Activated CD4-positive, alpha-beta memory T cell treated with anti-CD3 and anti-CD28 coated beads for 36 hours (primary cell): ENCODE measurements around the gene PTPN5. TPM values are rescaled to one million over a fixed set of nuclear protein-coding genes. Genes with fewer than 3 reads are reported as not detected.
"Not testable (repeated sequence)": the region's sequence is repeated elsewhere in the genome, so short reads cannot be mapped to it uniquely, and the experiment has no call there.

ENCODE experiments used
- CTCF ChIA-PET: fragments of 350-600 bp; sonication (Branson Sonifier 250); formaldehyde crosslinking; loops from one replicate; lab custom pipeline; 2021; ENCODE audit warnings: antibody characterized with exemption, inconsistent platforms; lab: Charles Lee
- POLR2A ChIA-PET: fragments of 350-600 bp; sonication (Branson Sonifier 250); formaldehyde crosslinking; loops from one replicate; lab custom pipeline; 2021; ENCODE audit warnings: antibody characterized with exemption; lab: Charles Lee
- DNase-seq: peaks from one replicate; pipeline ENCODE4 v3.0.0-alpha.2; 2020
- H3K27ac Mint-ChIP-seq: one replicate; pipeline ENCODE4 v1.8.0; 2021; ENCODE audit warnings: mixed read lengths
- H3K27me3 Mint-ChIP-seq: one replicate; pipeline ENCODE4 v1.8.0; 2021; ENCODE audit warnings: mixed read lengths
- H3K36me3 Mint-ChIP-seq: one replicate; pipeline ENCODE4 v1.8.0; 2021; ENCODE audit warnings: mixed read lengths
- H3K4me1 Mint-ChIP-seq: one replicate; pipeline ENCODE4 v1.8.0; 2021; ENCODE audit warnings: low read depth, mixed read lengths
- H3K4me3 Mint-ChIP-seq: one replicate; pipeline ENCODE4 v1.8.0; 2021; ENCODE audit warnings: mild to moderate bottlenecking, mixed read lengths
- H3K9me3 Mint-ChIP-seq: one replicate; pipeline ENCODE4 v1.8.0; 2021; ENCODE audit warnings: mixed read lengths
- intact Hi-C: fragments of 100-400 bp; cut with micrococcal nuclease; formaldehyde crosslinking; loops from one replicate; pipeline ENCODE4 v1.15.1; 2023
- total RNA-seq, 2 experiments: library from RNA; stranded (reverse); gene quantifications; one replicate each; pipeline ENCODE4 v1.2.3, GENCODE V29; 2021

Gene PTPN5
- not detected for total RNA-seq

DNA sequence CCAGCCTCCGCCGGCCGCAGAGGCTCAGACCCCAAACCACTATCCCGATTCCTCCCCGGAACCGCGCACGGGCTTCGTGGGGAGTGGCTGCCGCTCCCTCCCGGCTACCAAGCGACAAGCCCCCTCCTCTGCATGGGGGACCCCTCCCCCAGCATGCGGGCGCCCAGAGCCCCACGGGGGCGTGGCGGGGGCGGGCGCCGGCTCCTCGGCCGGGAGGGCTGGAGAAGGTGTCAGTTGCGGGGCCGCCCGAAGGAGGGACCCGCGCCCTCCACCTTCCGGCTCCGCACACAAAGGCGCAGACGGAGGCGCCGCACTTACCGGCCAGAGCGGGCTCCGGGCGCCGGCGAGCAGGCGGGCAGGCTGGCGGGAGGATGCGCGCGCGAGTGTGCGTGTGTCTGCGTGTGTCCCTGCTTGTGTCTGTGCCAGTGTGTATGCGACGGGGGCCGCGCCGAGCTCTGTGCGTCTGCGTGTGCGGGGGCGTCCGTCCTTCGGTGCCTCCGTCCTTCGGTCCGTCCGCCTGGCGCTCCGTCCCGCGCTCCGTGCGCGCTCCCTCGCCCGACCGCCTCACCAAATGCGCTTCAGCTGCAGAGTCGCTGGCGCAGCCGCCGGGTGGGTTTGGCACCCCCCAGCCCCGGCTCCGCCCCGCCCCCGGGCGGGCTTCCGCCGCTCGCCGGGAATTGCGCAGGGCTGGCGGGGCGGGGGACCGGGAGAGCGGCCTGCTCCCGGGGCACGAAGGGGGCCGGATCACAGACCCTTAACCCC is at the start of gene PTPN5:
Gene PTPN5 (minus strand): TSS at position 592 of the 762 bp plus-strand sequence. CDS start 19,840 bp downstream, outside the sequence.
- H3K36me3 Mint-ChIP-seq, result no peaks in the 10 kb centered on the region
- H3K4me1 Mint-ChIP-seq, result peaks cover 3% of the 10 kb centered on the region
- CTCF ChIA-PET, result interaction anchor here (0.6 to 0.7 kb wide), 2 partner anchors 14 to 70 kb away, joined by 3 read pairs; no protein-coding TSS in a partner anchor
- no peak for DNase-seq
- POLR2A ChIA-PET, result no interaction called here
- H3K9me3 Mint-ChIP-seq, result no peaks in the 10 kb centered on the region
- H3K4me3 Mint-ChIP-seq, result no peak within 1 kb of the TSS
- no peak within 1 kb of the TSS for H3K27ac Mint-ChIP-seq
- H3K27me3 Mint-ChIP-seq, result peaks cover 39% of the 10 kb centered on the region
- intact Hi-C loops, result no loop called here

DNA sequence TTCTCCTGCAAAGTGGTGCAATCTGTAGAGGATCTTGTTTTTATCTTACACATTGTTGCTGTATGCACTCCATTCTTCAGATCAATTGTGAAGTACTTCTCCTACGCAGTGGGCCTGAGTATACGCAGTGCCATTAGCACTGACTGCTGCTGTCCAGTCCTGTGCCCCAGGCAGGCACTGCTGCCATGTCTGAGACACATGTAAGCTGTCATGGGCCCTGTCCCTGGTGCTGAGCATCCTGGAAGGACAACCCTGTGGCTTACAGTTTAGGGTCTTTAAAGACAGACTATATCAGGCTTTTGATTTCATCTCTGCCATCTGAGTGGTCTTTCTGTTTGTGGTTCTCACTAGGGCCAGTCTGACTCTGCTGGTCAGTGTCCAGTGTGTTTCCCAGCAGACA is 44.8 kb upstream of the PTPN5 start:
- H3K9me3 Mint-ChIP-seq, result peaks cover 19% of the 10 kb centered on the region
- no peaks in the 10 kb centered on the region for H3K4me1 Mint-ChIP-seq
- H3K27me3 Mint-ChIP-seq, result peaks cover 30% of the 10 kb centered on the region
- CTCF ChIA-PET, result no interaction called here
- no peak overlapping the region for H3K27ac Mint-ChIP-seq
- H3K4me3 Mint-ChIP-seq, result no peak overlapping the region
- no peak for DNase-seq
- peaks cover 4% of the 10 kb centered on the region for H3K36me3 Mint-ChIP-seq
- POLR2A ChIA-PET, result no interaction called here
- intact Hi-C loops, result no loop called here

DNA sequence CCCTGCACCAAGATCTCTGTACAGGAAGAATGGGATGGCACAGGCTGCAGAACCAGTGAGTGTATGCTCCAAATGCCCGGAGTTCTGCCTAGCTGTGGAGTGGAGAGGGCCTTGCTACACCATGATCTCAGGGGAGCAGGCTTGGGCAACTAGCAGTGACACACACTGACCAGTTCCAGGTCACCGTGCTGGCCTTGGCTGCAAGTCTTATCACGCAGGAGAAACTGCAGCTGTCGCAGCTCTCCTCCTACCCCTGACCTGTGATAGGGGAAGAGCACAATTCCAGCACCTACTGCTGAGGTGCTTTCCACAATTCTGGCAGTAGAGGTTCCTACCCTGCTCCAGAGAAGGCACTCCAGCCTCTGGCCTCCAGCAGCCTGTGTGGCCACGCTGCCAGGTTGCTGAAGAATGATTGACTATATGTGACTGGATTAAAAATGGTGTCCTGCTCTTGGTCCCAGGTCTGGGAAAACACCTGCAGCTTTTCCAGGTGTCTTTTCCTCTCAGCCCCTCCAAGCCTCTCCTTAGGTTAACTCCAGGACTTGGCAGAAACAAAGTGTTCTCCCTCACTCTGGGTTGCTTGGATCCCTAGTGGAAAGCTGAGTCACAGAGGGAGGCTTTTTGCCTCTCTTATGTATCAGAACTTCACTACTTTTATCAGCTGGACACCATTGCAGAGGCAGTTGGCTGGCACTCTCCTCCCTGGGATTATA is 43.3 kb upstream of the PTPN5 start:
- ChIA-PET CTCF (no interaction called here), POLR2A (no interaction called here)
- H3K36me3 Mint-ChIP-seq, result peaks cover 6% of the 10 kb centered on the region
- H3K27me3 Mint-ChIP-seq, result peaks cover 30% of the 10 kb centered on the region
- no peak overlapping the region for H3K27ac Mint-ChIP-seq
- H3K9me3 Mint-ChIP-seq, result peaks cover 17% of the 10 kb centered on the region
- H3K4me3 Mint-ChIP-seq, result no peak overlapping the region
- H3K4me1 Mint-ChIP-seq, result no peaks in the 10 kb centered on the region
- no peak for DNase-seq
- intact Hi-C loops, result no loop called here

DNA sequence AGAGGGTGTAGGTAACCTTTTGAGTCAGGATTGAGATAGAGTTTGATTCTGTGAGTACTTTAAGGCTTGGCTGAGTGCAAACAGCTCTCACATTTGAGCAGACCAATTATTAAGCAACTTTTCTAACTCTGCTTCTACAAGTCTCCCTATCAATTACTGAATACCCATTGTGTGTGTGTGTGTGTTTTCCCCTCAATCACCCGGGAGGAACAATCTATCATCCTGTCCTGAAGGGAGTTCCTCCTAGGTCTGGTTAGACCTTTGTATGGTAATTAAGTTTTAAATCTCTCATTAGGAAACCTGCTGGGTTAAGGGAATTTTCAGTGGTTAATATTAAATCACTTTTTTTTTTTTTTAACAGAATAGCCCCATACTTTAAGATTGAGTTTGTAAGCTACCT is 28.6 kb upstream of the PTPN5 start:
- intact Hi-C loops, DNase-seq: not testable (repeated sequence)

GRCh38 chr11:18804199-18804999 is 12.8 kb upstream of the PTPN5 start:
- ChIA-PET CTCF (interaction anchor here (1.5 to 5.7 kb wide), 2 partner anchors 26 to 30 kb away, joined by 7 to 39 read pairs; no protein-coding TSS in a partner anchor), POLR2A (no interaction called here)
- no peak for DNase-seq

More for the DNA sequence above, 28.6 kb upstream of the PTPN5 start:
- H3K27me3 Mint-ChIP-seq, H3K9me3 Mint-ChIP-seq, POLR2A ChIA-PET, H3K27ac Mint-ChIP-seq, H3K4me1 Mint-ChIP-seq, CTCF ChIA-PET, H3K4me3 Mint-ChIP-seq, H3K36me3 Mint-ChIP-seq: not testable (repeated sequence)

GRCh38 chr11:18802381-18803257 is 11.0 kb upstream of the PTPN5 start:
- intact Hi-C loops, result loop anchor here (1.0 to 5.0 kb wide), 2 partner anchors 27 to 685 kb away; no protein-coding TSS in a partner anchor
- POLR2A ChIA-PET, result interaction anchor here (0.7 kb wide), 1 partner anchor 1027 kb away, joined by 3 read pairs; no protein-coding TSS in a partner anchor
- H3K9me3 Mint-ChIP-seq, result no peaks in the 10 kb centered on the region
- CTCF ChIA-PET, result interaction anchor here (0.6 to 5.7 kb wide), 11 partner anchors 12 to 1882 kb away, joined by 3 to 39 read pairs (median 4); no protein-coding TSS in a partner anchor
- no peak overlapping the region for H3K4me3 Mint-ChIP-seq
- no peaks in the 10 kb centered on the region for H3K4me1 Mint-ChIP-seq
- no peaks in the 10 kb centered on the region for H3K36me3 Mint-ChIP-seq
- H3K27ac Mint-ChIP-seq, result no peak overlapping the region
- peak; percentile 50 for DNase-seq
- H3K27me3 Mint-ChIP-seq, result peaks cover 7% of the 10 kb centered on the region

More at GRCh38 chr11:18804199-18804999, 12.8 kb upstream of the PTPN5 start:
- H3K27me3 Mint-ChIP-seq, result peaks cover 8% of the 10 kb centered on the region
- no peak overlapping the region for H3K4me3 Mint-ChIP-seq
- no peaks in the 10 kb centered on the region for H3K36me3 Mint-ChIP-seq
- H3K4me1 Mint-ChIP-seq, result no peaks in the 10 kb centered on the region
- intact Hi-C loops, result loop anchor here (5.0 kb wide), 1 partner anchor 687 kb away; no protein-coding TSS in a partner anchor
- no peak overlapping the region for H3K27ac Mint-ChIP-seq
- no peaks in the 10 kb centered on the region for H3K9me3 Mint-ChIP-seq

DNA sequence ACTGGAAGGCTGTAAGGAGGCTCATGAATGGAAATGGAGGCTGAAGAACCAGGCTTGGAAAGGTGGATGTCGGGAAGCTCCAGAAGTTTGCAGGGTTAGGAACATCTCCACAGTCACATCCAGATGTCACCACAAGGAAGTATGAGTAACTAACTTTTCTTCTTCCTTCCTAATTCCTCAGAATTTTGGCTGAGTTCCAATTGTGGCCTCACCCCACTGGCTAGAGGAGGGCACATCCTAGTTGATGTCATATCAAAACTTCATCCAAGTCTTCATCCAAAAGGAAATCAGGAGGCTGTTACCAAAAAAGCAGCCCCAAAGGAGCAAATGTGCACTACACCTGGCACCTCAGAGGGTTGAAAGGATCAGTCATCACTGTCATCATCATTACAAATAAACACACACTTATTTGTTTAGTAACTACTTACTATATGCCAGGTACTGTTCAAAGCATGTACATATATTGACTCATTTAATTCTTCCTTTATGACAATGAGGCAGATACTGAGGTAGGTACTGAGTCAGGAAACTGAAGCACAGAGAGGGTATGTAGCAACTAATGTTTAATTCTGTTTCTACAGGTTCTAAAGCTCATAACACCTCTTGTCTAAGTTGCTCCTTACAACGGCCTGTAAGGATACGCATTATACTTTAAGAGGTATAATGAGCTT is 7.3 kb upstream of the PTPN5 start:
- ChIA-PET POLR2A (no interaction called here), CTCF (interaction anchor here (0.5 to 5.5 kb wide), 4 partner anchors 20 to 34 kb away, joined by 3 to 35 read pairs (median 6); no protein-coding TSS in a partner anchor)
- no peak overlapping the region for H3K4me3 Mint-ChIP-seq
- DNase-seq, result no peak
- H3K27me3 Mint-ChIP-seq, result peaks cover 9% of the 10 kb centered on the region
- intact Hi-C loops, result no loop called here
- H3K9me3 Mint-ChIP-seq, result no peaks in the 10 kb centered on the region
- H3K36me3 Mint-ChIP-seq, result no peaks in the 10 kb centered on the region
- H3K4me1 Mint-ChIP-seq, result no peaks in the 10 kb centered on the region
- H3K27ac Mint-ChIP-seq, result no peak overlapping the region

- POLR2A ChIA-PET, result interaction anchor here (0.6 kb wide), 1 partner anchor 30 kb away, joined by 3 read pairs; no protein-coding TSS in a partner anchor
- no peak overlapping the region for H3K27ac Mint-ChIP-seq
- DNase-seq, result no peak
- H3K4me1 Mint-ChIP-seq, result peaks cover 3% of the 10 kb centered on the region
- H3K36me3 Mint-ChIP-seq, result no peaks in the 10 kb centered on the region
- CTCF ChIA-PET, result interaction anchor here (2.7 to 5.5 kb wide), 2 partner anchors 20 to 73 kb away, joined by 7 to 35 read pairs; no protein-coding TSS in a partner anchor
- intact Hi-C loops, result loop anchor here (2.0 kb wide), 1 partner anchor 20 kb away; no protein-coding TSS in a partner anchor
- H3K27me3 Mint-ChIP-seq, result peaks cover 34% of the 10 kb centered on the region
- no peaks in the 10 kb centered on the region for H3K9me3 Mint-ChIP-seq
- H3K4me3 Mint-ChIP-seq, result no peak overlapping the region
Measured at GRCh38 chr11:18794956-18795355, 3.4 kb upstream of the PTPN5 start.

DNA sequence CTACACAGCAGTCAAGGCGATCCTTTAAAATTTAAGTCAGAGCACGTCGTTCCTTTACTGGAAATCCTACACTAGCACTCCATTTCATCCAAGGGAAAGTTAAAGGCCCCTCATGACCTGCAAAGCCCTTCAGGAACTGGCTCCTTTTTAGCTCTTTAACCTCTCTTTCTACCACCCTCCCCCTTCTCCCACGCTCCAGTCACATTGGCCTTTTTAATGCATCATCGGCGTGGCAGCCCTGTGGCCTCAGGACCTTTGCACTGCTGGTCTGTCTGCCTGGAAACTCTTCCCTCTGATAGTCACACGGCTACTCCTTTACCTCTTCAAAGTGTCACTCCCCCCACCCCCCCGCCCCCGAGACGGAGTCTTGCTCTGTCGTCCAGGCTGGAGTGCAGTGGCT is 1.2 kb upstream of the PTPN5 start:
- peaks cover 43% of the 10 kb centered on the region for H3K27me3 Mint-ChIP-seq
- intact Hi-C loops, result no loop called here
- no peak for DNase-seq
- CTCF ChIA-PET, result no interaction called here
- no peak overlapping the region for H3K27ac Mint-ChIP-seq
- H3K36me3 Mint-ChIP-seq, result no peaks in the 10 kb centered on the region
- H3K9me3 Mint-ChIP-seq, result no peaks in the 10 kb centered on the region
- peaks cover 3% of the 10 kb centered on the region for H3K4me1 Mint-ChIP-seq
- POLR2A ChIA-PET, result no interaction called here
- no peak overlapping the region for H3K4me3 Mint-ChIP-seq

- H3K9me3 Mint-ChIP-seq, result no peaks in the 10 kb centered on the region
- intact Hi-C loops, result no loop called here
- DNase-seq, result no peak
- CTCF ChIA-PET, result no interaction called here
- POLR2A ChIA-PET, result no interaction called here
- no peak overlapping the region for H3K4me3 Mint-ChIP-seq
- peaks cover 3% of the 10 kb centered on the region for H3K4me1 Mint-ChIP-seq
- no peak overlapping the region for H3K27ac Mint-ChIP-seq
- H3K36me3 Mint-ChIP-seq, result no peaks in the 10 kb centered on the region
- H3K27me3 Mint-ChIP-seq, result peaks cover 39% of the 10 kb centered on the region
Measured at GRCh38 chr11:18791969-18792628, 501 bp upstream of the PTPN5 start.
